NT2/D1 (cell line): Measurements from ENCODE around the gene NDUFV2.
"Not testable (repeated sequence)": the region's sequence is repeated elsewhere in the genome, so short reads cannot be mapped to it uniquely, and the experiment has no call there.

Experiments
- DNase-seq: peaks from one replicate; pipeline ENCODE4 v3.0.0-alpha.2; 2011; ENCODE audit warnings: low read depth, low spot score
- H3K27me3 ChIP-seq: 2 replicates; pipeline ENCODE4 v1.6.0; 2011; ENCODE audit warnings: mild to moderate bottlenecking; ENCODE audit not compliant: insufficient read length, insufficient read depth
- H3K36me3 ChIP-seq: 2 replicates; pipeline ENCODE4 v1.6.1; 2011; ENCODE audit warnings: mild to moderate bottlenecking, low read length, mixed read lengths; ENCODE audit not compliant: insufficient read depth, insufficient read length
- H3K4me1 ChIP-seq: 2 replicates; pipeline ENCODE4 v1.5.1; 2011; ENCODE audit not compliant: insufficient read depth, insufficient read length
- H3K4me3 ChIP-seq: 2 replicates; pipeline ENCODE4 v1.5.1; 2011; ENCODE audit warnings: low read depth; ENCODE audit not compliant: insufficient read length
- H3K9ac ChIP-seq: 2 replicates; pipeline ENCODE4 v1.6.0; 2011; ENCODE audit warnings: low read depth; ENCODE audit not compliant: insufficient read length
- H3K9me3 ChIP-seq: 2 replicates; pipeline ENCODE4 v1.5.1; 2011; ENCODE audit warnings: mild to moderate bottlenecking, low read length; ENCODE audit not compliant: insufficient read depth
- SUZ12 ChIP-seq: IDR thresholded peaks from 2 replicates; pipeline ENCODE4 v1.6.1; 2011; ENCODE audit not compliant: insufficient read length, insufficient read depth; ENCODE audit errors: extremely low read depth
- YY1 ChIP-seq: IDR thresholded peaks from 2 replicates; pipeline ENCODE4 v1.6.1; 2011; ENCODE audit not compliant: insufficient read length, insufficient read depth
- ZNF274 ChIP-seq: IDR thresholded peaks from 2 replicates; pipeline ENCODE4 v1.6.1; 2011; ENCODE audit warnings: mild to moderate bottlenecking, low read depth, low read length

NDUFV2 gene

GRCh38 chr18:9157806-9158205, 55.3 kb downstream of the NDUFV2 start:
- Histone ChIP-seq H3K4me1 (no peaks in the 10 kb centered on the region), H3K9ac (no peak overlapping the region), H3K4me3 (no peak overlapping the region), H3K36me3 (no peaks in the 10 kb centered on the region), H3K9me3 (no peaks in the 10 kb centered on the region), H3K27me3 (no peaks in the 10 kb centered on the region)
- TF ChIP-seq YY1 = no peak
- no peak for TF ChIP-seq SUZ12
- no peak for TF ChIP-seq ZNF274
- no peak for DNase-seq

- no peak for TF ChIP-seq ZNF274
- TF ChIP-seq YY1 = no peak
- TF ChIP-seq SUZ12 = no peak
- Histone ChIP-seq H3K36me3 (no peaks in the 10 kb centered on the region), H3K9me3 (peaks cover 10% of the 10 kb centered on the region; the same call in 1 of the 2 replicates)
Measured at GRCh38 chr18:9160014-9160413, 57.5 kb downstream of the NDUFV2 start.

GRCh38 chr18:9162663-9163062, 60.2 kb downstream of the NDUFV2 start:
- not testable (repeated sequence) for H3K4me1 ChIP-seq, H3K9ac ChIP-seq, H3K27me3 ChIP-seq, H3K4me3 ChIP-seq, H3K36me3 ChIP-seq, DNase-seq
- H3K9me3 ChIP-seq = peaks cover 10% of the 10 kb centered on the region; the same call in 1 of the 2 replicates

More at GRCh38 chr18:9160014-9160413, 57.5 kb downstream of the NDUFV2 start:
- no peak for DNase-seq
- Histone ChIP-seq H3K4me3 (no peak overlapping the region), H3K27me3 (no peaks in the 10 kb centered on the region), H3K9ac (no peak overlapping the region), H3K4me1 (no peaks in the 10 kb centered on the region)

GRCh38 chr18:9164149-9164548, 61.6 kb downstream of the NDUFV2 start:
- peaks cover 10% of the 10 kb centered on the region; the same call in 1 of the 2 replicates for H3K9me3 ChIP-seq
- H3K4me1 ChIP-seq, H3K4me3 ChIP-seq: not testable (repeated sequence)

GRCh38 chr18:9165883-9166282, 63.4 kb downstream of the NDUFV2 start:
- not testable (repeated sequence) for DNase-seq, H3K4me1 ChIP-seq, H3K27me3 ChIP-seq, H3K4me3 ChIP-seq, H3K9ac ChIP-seq, H3K36me3 ChIP-seq
- H3K9me3 ChIP-seq = peaks cover 10% of the 10 kb centered on the region; the same call in 1 of the 2 replicates

More at GRCh38 chr18:9164149-9164548, 61.6 kb downstream of the NDUFV2 start:
- not testable (repeated sequence) for DNase-seq, H3K9ac ChIP-seq, H3K36me3 ChIP-seq, H3K27me3 ChIP-seq

GRCh38 chr18:9169515-9169914, 67.0 kb downstream of the NDUFV2 start:
- not testable (repeated sequence) for H3K4me1 ChIP-seq, H3K9me3 ChIP-seq, DNase-seq, H3K36me3 ChIP-seq, H3K4me3 ChIP-seq, H3K9ac ChIP-seq, H3K27me3 ChIP-seq

GRCh38 chr18:9171919-9172318, 69.4 kb downstream of the NDUFV2 start:
- not testable (repeated sequence) for H3K9me3 ChIP-seq, H3K4me1 ChIP-seq, H3K4me3 ChIP-seq, H3K36me3 ChIP-seq, DNase-seq, H3K27me3 ChIP-seq, H3K9ac ChIP-seq

- Histone ChIP-seq H3K27me3 (no peaks in the 10 kb centered on the region), H3K4me1 (no peaks in the 10 kb centered on the region), H3K36me3 (no peaks in the 10 kb centered on the region), H3K9me3 (no peaks in the 10 kb centered on the region), H3K9ac (no peak overlapping the region), H3K4me3 (no peak overlapping the region)
- no peak for DNase-seq
- TF ChIP-seq ZNF274 (no peak), YY1 (no peak), SUZ12 (no peak)
Measured at GRCh38 chr18:9172506-9173127, 70.1 kb downstream of the NDUFV2 start.
